CD4-positive, alpha-beta T cell (primary cell): ENCODE measurements around the gene PI4KA. TPM values are rescaled to one million over a fixed set of nuclear protein-coding genes. Genes with fewer than 3 reads are reported as not detected.

Source experiments
- ATAC-seq: fragments of 200-7000 bp; cut with Tn5 transposase; one replicate; pipeline ENCODE4 v1.10.0; 2022; ENCODE audit warnings: mild to moderate bottlenecking; ENCODE audit not compliant: poor library complexity
- CTCF ChIA-PET: fragments of 350-600 bp; sonication (Branson Sonifier 250); formaldehyde crosslinking; loops from one replicate; lab custom pipeline; 2021; ENCODE audit warnings: antibody characterized with exemption, inconsistent platforms; lab: Charles Lee
- POLR2A ChIA-PET: fragments of 350-600 bp; sonication (Branson Sonifier 250); formaldehyde crosslinking; loops from one replicate; lab custom pipeline; 2021; ENCODE audit warnings: antibody characterized with exemption, inconsistent platforms; lab: Charles Lee
- DNase-seq, 14 experiments: peaks; one replicate each; pipeline ENCODE4 v3.0.0-alpha.2; 2013 to 2020; ENCODE audit warnings: mixed read lengths in 2 of 14
- H3K27ac ChIP-seq, 2 donors: one replicate each; pipeline versions ENCODE4 v1.5.1 to v1.7.0; 2013; ENCODE audit warnings: low read length in 2 of 2, low read depth in 1 of 2, mild to moderate bottlenecking in 1 of 2
- H3K27me3 ChIP-seq, 2 experiments: 1 replicate in 1 of 2; 2 replicates in 1 of 2; pipeline versions ENCODE4 v1.6.1 to v1.7.0; 2013; ENCODE audit warnings: low read length in 2 of 2, control low read depth in 1 of 2, mild to moderate bottlenecking in 1 of 2, moderate library complexity in 1 of 2; ENCODE audit not compliant: insufficient read depth in 2 of 2, control insufficient read depth in 1 of 2
- H3K36me3 ChIP-seq: one replicate; pipeline ENCODE4 v1.6.1; 2013; ENCODE audit warnings: low read length, control low read depth; ENCODE audit not compliant: insufficient read depth
- H3K4me1 ChIP-seq: one replicate; pipeline ENCODE4 v1.6.1; 2013; ENCODE audit warnings: low read length, control low read depth; ENCODE audit not compliant: insufficient read depth
- H3K4me3 ChIP-seq: one replicate; pipeline ENCODE4 v1.5.1; 2013; ENCODE audit warnings: mild to moderate bottlenecking, low read length, moderate library complexity
- H3K9me3 ChIP-seq, 2 experiments: 1 replicate in 1 of 2; 2 replicates in 1 of 2; pipeline versions ENCODE4 v1.6.1 to v1.7.0; 2013; ENCODE audit warnings: low read length in 2 of 2, mild to moderate bottlenecking in 2 of 2, control low read depth in 1 of 2, moderate library complexity in 1 of 2; ENCODE audit not compliant: control insufficient read depth in 1 of 2, insufficient read depth in 1 of 2
- H3K27ac Mint-ChIP-seq: one replicate; pipeline ENCODE4 v1.8.0; 2020; ENCODE audit warnings: mixed read lengths
- H3K27me3 Mint-ChIP-seq: one replicate; pipeline ENCODE4 v1.8.0; 2021; ENCODE audit warnings: mixed read lengths
- H3K36me3 Mint-ChIP-seq: one replicate; pipeline ENCODE4 v1.8.0; 2021; ENCODE audit warnings: low read depth, mixed read lengths
- H3K4me1 Mint-ChIP-seq: one replicate; pipeline ENCODE4 v1.8.0; 2021; ENCODE audit warnings: low read depth, mixed read lengths
- H3K4me3 Mint-ChIP-seq: one replicate; pipeline ENCODE4 v1.8.0; 2020; ENCODE audit warnings: mild to moderate bottlenecking, mixed read lengths
- H3K9me3 Mint-ChIP-seq: one replicate; pipeline ENCODE4 v1.8.0; 2020; ENCODE audit warnings: mixed read lengths
- intact Hi-C, 2 experiments: fragments of 100-400 bp; cut with DNase I in 1 of 2; cut with micrococcal nuclease in 1 of 2; formaldehyde crosslinking; loops; one replicate each; pipeline versions ENCODE4 v1.15.1 to v1.9.0; 2023 to 2025; cut with DNase I, micrococcal nuclease
- total RNA-seq, 174 experiments: library from RNA in 2 of 174; stranded (reverse) in 2 of 174; gene quantifications; one replicate each; pipeline ENCODE4 v1.2.3 and lab custom pipeline; 2021 to 2026
- TF ChIP-seq, protein P1 (sequence below): fragments of 200-600 bp; IDR thresholded peaks from one replicate; pipeline ENCODE4 v1.8.0; 2022; ENCODE audit warnings: antibody characterized with exemption, mild to moderate bottlenecking

The PI4KA gene
- total RNA-seq, 2 experiments from 2014 or later = 137 to 146 TPM

GRCh38 chr22:20819471-20819870 is 39.1 kb downstream of the PI4KA start:
- ATAC-seq (no peak), DNase-seq (no peak)
- TF ChIP-seq, protein P1, sequence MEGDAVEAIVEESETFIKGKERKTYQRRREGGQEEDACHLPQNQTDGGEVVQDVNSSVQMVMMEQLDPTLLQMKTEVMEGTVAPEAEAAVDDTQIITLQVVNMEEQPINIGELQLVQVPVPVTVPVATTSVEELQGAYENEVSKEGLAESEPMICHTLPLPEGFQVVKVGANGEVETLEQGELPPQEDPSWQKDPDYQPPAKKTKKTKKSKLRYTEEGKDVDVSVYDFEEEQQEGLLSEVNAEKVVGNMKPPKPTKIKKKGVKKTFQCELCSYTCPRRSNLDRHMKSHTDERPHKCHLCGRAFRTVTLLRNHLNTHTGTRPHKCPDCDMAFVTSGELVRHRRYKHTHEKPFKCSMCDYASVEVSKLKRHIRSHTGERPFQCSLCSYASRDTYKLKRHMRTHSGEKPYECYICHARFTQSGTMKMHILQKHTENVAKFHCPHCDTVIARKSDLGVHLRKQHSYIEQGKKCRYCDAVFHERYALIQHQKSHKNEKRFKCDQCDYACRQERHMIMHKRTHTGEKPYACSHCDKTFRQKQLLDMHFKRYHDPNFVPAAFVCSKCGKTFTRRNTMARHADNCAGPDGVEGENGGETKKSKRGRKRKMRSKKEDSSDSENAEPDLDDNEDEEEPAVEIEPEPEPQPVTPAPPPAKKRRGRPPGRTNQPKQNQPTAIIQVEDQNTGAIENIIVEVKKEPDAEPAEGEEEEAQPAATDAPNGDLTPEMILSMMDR = no peak
- Mint-ChIP-seq H3K27me3 (no peaks in the 10 kb centered on the region), H3K9me3 (no peaks in the 10 kb centered on the region), H3K36me3 (peaks cover 75% of the 10 kb centered on the region), H3K4me1 (no peaks in the 10 kb centered on the region), H3K4me3 (no peak overlapping the region), H3K27ac (no peak overlapping the region)
- ChIA-PET CTCF (no interaction called here), POLR2A (no interaction called here)
- H3K36me3 ChIP-seq = peaks cover 83% of the 10 kb centered on the region
- H3K4me3 ChIP-seq = no peak overlapping the region
- intact Hi-C loops = no loop called here
- no peak overlapping the region for H3K27ac ChIP-seq
- no peaks in the 10 kb centered on the region for H3K9me3 ChIP-seq
- no peaks in the 10 kb centered on the region for H3K27me3 ChIP-seq
- no peaks in the 10 kb centered on the region for H3K4me1 ChIP-seq

DNA sequence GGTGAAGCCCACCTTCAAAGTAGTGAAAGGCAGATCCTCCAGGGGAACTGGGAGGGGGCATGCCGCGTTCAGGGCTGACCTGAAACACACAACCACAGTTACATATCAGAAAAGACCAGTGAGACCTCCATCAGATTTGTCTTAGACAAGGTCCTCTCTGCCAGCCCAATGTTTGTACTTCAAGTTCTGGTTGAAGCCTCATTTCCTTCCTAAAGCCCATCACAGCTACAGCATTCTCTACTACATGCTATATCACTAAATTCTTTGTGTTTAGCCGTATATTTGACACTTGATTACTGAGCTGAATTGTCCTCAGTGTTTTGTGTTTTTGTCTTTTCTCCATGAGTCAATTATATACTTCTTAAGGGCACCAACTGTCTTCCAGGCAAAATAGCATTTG is 40.1 kb downstream of the PI4KA start:
- Mint-ChIP-seq H3K36me3 (peaks cover 73% of the 10 kb centered on the region), H3K27me3 (no peaks in the 10 kb centered on the region), H3K9me3 (no peaks in the 10 kb centered on the region), H3K27ac (no peak overlapping the region), H3K4me1 (no peaks in the 10 kb centered on the region), H3K4me3 (no peak overlapping the region)
- DNase-seq (no peak), ATAC-seq (no peak)
- no peaks in the 10 kb centered on the region for H3K4me1 ChIP-seq
- no peaks in the 10 kb centered on the region for H3K27me3 ChIP-seq
- POLR2A ChIA-PET = no interaction called here
- H3K4me3 ChIP-seq = no peak overlapping the region
- peaks cover 83% of the 10 kb centered on the region for H3K36me3 ChIP-seq
- H3K9me3 ChIP-seq = no peaks in the 10 kb centered on the region
- TF ChIP-seq, protein P1 = no peak
- CTCF ChIA-PET = interaction anchor here (1.6 kb wide), 1 partner anchor 9 kb away, joined by 3 read pairs; no protein-coding TSS in a partner anchor
- intact Hi-C loops = no loop called here
- no peak overlapping the region for H3K27ac ChIP-seq

DNA sequence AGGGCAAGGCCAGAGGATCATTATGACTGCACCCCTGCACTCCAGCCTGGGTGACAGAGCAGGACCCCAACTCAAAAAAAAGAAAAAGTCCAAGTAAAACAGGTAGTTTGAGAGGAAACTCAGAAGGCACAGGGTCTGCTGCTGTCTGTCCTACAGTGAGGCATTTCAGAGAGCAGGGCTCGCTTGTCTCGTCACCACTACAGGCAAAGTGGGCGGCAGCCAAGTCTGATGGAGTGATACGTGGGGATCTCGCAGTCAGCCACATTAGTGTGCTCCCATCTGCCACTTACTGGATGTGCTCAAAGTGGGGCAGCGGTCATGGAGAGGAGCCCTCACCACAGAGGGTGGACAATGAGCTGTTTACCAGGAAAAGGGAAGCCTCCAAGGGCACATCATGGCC is 42.1 kb downstream of the PI4KA start:
- CTCF ChIA-PET = no interaction called here
- H3K27ac Mint-ChIP-seq = no peak overlapping the region
- H3K27me3 ChIP-seq = no peaks in the 10 kb centered on the region

More for the DNA sequence above, 42.1 kb downstream of the PI4KA start:
- Histone ChIP-seq H3K36me3 (peaks cover 84% of the 10 kb centered on the region), H3K9me3 (no peaks in the 10 kb centered on the region), H3K27ac (no peak overlapping the region), H3K4me1 (no peaks in the 10 kb centered on the region), H3K4me3 (no peak overlapping the region)
- Mint-ChIP-seq H3K4me3 (no peak overlapping the region), H3K36me3 (peaks cover 81% of the 10 kb centered on the region), H3K9me3 (no peaks in the 10 kb centered on the region), H3K27me3 (no peaks in the 10 kb centered on the region), H3K4me1 (peaks cover under 1% of the 10 kb centered on the region)
- DNase-seq (no peak), ATAC-seq (no peak)
- POLR2A ChIA-PET = no interaction called here
- TF ChIP-seq, protein P1 = no peak
- intact Hi-C loops = no loop called here
